HL-60 (cell line): Measurements from ENCODE around the gene PCP2.
A peak's percentile ranks its signal among the peaks of the same experiment; 100 is the strongest.

Source experiments
- DNase-seq, 2 experiments: peaks; one replicate each; pipeline ENCODE4 v3.0.0-alpha.2; 2010 to 2020; ENCODE audit warnings: low read depth in 1 of 2, low spot score in 1 of 2
- H3K27ac ChIP-seq: fragments of 250-450 bp; sonication (Bioruptor Pico); replicated peaks from 2 replicates; pipeline ENCODE4 v1.5.1; 2020; ENCODE audit warnings: mild to moderate bottlenecking, moderate library complexity
- H3K27me3 ChIP-seq: fragments of 250-450 bp; sonication (Bioruptor Pico); 2 replicates; pipeline ENCODE4 v1.5.1; 2021; ENCODE audit warnings: mild to moderate bottlenecking, moderate library complexity; ENCODE audit not compliant: insufficient read depth, poor library complexity, severe bottlenecking
- H3K4me3 ChIP-seq: replicated peaks from 2 replicates; pipeline ENCODE4 v1.5.1; 2011; ENCODE audit warnings: mild to moderate bottlenecking, control low read depth, low read length; ENCODE audit not compliant: insufficient read depth
- GABPA ChIP-seq: IDR thresholded peaks from 2 replicates; pipeline ENCODE4 v1.6.1; 2012; ENCODE audit warnings: low read depth
- POLR2AphosphoS5 ChIP-seq: IDR thresholded peaks from 2 replicates; pipeline ENCODE4 v1.6.1; 2012; ENCODE audit warnings: low read depth
- SPI1 ChIP-seq: IDR thresholded peaks from 2 replicates; pipeline ENCODE4 v1.6.1; 2012; ENCODE audit warnings: low read depth, mild to moderate bottlenecking, borderline replicate concordance
- TF ChIP-seq, protein P1 (sequence below): IDR thresholded peaks from 2 replicates; pipeline ENCODE4 v1.6.1; 2012; ENCODE audit warnings: low read depth; ENCODE audit not compliant: insufficient replicate concordance
- TF ChIP-seq, protein P2 (sequence below): IDR thresholded peaks from one replicate; pipeline ENCODE4 v1.5.1; 2011; ENCODE audit warnings: low read length, control low read depth, inconsistent platforms; ENCODE audit not compliant: insufficient read depth

The PCP2 gene

DNA sequence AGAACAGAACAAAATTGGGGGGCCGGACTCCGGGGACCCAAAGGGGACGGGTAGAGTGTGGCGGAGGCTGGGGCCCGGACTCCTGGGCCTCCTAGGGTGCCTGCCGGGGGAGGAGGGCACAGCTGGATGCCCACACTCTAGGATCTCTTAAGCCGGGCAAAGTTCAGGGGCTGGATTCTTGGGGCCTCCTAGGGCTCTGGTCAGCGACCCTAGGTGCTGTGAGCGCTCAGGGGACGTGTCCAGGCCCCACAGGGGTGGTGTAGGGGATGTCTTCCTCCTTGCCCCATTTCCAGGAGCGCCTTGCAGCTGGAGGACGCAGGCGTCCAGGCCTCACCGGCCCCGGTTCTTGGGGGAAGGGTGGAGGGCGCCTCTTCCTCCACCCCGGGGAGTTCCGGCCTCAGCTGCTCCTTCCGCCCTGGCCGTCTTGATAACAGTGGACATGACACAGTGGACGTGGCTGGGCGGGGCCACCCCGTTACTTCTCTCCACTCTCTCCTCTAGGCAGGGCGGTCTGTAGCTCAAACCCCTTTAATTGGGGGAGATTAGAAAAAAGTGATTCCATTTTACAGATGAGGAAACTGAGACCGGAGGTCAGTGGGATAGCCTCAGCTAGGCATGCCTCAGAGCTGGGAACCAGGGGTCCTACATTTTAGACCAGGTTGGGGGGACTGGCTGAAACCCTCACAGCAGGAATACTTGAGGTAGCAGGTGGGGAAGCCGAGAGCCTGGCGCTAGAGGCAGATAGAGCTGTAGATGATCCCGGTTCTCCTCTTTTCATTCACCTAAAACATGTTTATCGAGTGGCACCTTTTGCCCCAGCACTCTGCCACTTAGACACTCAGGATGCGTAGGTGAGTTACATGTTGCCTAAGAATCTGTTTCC is 4.1 kb upstream of the PCP2 start:
- TF ChIP-seq, protein P1, sequence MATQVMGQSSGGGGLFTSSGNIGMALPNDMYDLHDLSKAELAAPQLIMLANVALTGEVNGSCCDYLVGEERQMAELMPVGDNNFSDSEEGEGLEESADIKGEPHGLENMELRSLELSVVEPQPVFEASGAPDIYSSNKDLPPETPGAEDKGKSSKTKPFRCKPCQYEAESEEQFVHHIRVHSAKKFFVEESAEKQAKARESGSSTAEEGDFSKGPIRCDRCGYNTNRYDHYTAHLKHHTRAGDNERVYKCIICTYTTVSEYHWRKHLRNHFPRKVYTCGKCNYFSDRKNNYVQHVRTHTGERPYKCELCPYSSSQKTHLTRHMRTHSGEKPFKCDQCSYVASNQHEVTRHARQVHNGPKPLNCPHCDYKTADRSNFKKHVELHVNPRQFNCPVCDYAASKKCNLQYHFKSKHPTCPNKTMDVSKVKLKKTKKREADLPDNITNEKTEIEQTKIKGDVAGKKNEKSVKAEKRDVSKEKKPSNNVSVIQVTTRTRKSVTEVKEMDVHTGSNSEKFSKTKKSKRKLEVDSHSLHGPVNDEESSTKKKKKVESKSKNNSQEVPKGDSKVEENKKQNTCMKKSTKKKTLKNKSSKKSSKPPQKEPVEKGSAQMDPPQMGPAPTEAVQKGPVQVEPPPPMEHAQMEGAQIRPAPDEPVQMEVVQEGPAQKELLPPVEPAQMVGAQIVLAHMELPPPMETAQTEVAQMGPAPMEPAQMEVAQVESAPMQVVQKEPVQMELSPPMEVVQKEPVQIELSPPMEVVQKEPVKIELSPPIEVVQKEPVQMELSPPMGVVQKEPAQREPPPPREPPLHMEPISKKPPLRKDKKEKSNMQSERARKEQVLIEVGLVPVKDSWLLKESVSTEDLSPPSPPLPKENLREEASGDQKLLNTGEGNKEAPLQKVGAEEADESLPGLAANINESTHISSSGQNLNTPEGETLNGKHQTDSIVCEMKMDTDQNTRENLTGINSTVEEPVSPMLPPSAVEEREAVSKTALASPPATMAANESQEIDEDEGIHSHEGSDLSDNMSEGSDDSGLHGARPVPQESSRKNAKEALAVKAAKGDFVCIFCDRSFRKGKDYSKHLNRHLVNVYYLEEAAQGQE, result no peak
- 0 out of 2 replicates have a peak, but pooled peaks have one; percentile 4 for TF ChIP-seq POLR2AphosphoS5
- peak overlapping the region; percentile 80 for H3K4me3 ChIP-seq
- no peaks in the 10 kb centered on the region for H3K27me3 ChIP-seq
- DNase-seq, result peak; percentile 64 to 67
- H3K27ac ChIP-seq, result peak overlapping the region; percentile 84

DNA sequence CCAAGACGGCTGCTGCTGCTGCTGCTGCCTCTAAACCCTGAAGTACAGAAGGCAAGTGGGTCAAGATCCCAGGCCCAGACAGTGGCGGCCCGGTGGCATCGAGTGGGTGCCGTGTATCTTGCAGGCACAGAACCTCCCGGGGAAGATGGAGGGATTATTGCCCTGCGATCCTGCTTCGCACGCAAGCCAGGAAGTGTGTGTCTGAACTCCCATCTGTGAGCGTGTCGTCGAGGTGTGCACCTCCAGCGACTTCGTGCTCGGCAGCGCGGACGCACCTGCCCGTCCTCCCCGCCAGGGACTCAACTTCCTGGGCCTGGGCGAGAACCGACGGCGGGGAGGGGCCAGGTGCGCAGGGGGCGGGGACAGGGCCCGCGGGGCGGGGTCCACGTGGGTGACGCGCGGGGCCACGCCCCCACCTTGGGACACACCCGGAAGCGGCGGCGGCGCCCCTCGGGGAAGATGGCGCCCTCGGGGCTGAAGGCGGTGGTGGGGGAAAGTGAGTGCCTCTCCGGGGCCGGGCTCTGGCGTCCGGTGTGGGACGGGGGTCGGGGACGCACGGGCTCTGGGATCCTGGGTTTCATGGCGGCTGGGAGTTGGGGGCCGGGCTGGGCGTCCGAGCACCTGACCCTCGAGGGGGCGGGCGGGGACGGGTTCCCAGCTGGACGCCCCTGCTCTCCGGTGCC is 3.3 kb upstream of the PCP2 start, which contains the start of gene STXBP2:
TSS of gene STXBP2 (plus strand) at position 420 of the 683 bp plus-strand sequence. CDS start at position 460, 40 bp downstream.
- DNase-seq, result peak; percentile 82 to 87
- H3K4me3 ChIP-seq, result peak within 1 kb of the TSS; percentile 80
- peak within 1 kb of the TSS; percentile 84 for H3K27ac ChIP-seq
- TF ChIP-seq GABPA (no peak; the same call in 1 of the 2 replicates), POLR2AphosphoS5 (peak; percentile 65), SPI1 (no peak)
- TF ChIP-seq, protein P1, result peak; percentile 13
- TF ChIP-seq, protein P2, sequence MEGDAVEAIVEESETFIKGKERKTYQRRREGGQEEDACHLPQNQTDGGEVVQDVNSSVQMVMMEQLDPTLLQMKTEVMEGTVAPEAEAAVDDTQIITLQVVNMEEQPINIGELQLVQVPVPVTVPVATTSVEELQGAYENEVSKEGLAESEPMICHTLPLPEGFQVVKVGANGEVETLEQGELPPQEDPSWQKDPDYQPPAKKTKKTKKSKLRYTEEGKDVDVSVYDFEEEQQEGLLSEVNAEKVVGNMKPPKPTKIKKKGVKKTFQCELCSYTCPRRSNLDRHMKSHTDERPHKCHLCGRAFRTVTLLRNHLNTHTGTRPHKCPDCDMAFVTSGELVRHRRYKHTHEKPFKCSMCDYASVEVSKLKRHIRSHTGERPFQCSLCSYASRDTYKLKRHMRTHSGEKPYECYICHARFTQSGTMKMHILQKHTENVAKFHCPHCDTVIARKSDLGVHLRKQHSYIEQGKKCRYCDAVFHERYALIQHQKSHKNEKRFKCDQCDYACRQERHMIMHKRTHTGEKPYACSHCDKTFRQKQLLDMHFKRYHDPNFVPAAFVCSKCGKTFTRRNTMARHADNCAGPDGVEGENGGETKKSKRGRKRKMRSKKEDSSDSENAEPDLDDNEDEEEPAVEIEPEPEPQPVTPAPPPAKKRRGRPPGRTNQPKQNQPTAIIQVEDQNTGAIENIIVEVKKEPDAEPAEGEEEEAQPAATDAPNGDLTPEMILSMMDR, result no peak
- H3K27me3 ChIP-seq, result no peaks in the 10 kb centered on the region

DNA sequence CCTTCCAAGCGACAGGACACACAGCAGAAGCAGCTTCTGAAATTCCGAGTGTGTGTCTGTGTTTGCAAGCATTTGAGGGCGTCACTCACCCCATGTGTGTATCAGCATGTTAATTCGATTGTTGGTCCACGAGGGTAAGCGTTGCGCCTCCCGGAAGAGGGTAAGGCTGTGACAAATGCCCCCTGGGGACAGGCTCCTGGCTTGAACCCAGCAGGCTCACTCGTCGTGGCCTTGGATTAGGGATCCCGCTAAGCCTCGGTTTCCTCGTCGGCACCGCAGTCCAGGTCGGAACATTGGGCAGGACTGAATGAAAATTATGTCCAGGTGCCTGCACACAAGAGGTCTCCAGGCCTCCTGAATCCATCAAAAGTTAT is 2.8 kb upstream of the PCP2 start:
- no peak for DNase-seq
- Histone ChIP-seq H3K4me3 (peak overlapping the region; percentile 80), H3K27ac (peak overlapping the region; percentile 84), H3K27me3 (no peaks in the 10 kb centered on the region)
- no peak for TF ChIP-seq SPI1
- TF ChIP-seq, protein P2, result no peak
- TF ChIP-seq POLR2AphosphoS5, result no peak
- no peak for TF ChIP-seq GABPA
- TF ChIP-seq, protein P1, result no peak
